HepG2 (cell line): ENCODE data around the gene TATDN3. TPM values are rescaled to one million over a fixed set of nuclear protein-coding genes. Genes with fewer than 3 reads are reported as not detected.

ENCODE experiments used
- HDAC1 ChIP-seq: sonication (generic); formaldehyde crosslinking; IDR thresholded peaks from 2 replicates; pipeline ENCODE4 v1.5.1; 2020; ENCODE audit warnings: mild to moderate bottlenecking, missing genetic modification reagents
- ISL2 ChIP-seq: sonication (generic); formaldehyde crosslinking; IDR thresholded peaks from 2 replicates; pipeline ENCODE4 v1.5.0; 2020; ENCODE audit warnings: missing genetic modification reagents
- JARID2 ChIP-seq: sonication (generic); formaldehyde crosslinking; IDR thresholded peaks from 2 replicates; pipeline ENCODE4 v1.8.1; 2023; ENCODE audit warnings: missing genetic modification reagents, inconsistent platforms; ENCODE audit not compliant: insufficient replicate concordance
- KLF6 ChIP-seq: IDR thresholded peaks from 2 replicates; pipeline ENCODE4 v1.8.0; 2016; ENCODE audit warnings: missing biosample characterization, missing genetic modification reagents
- MAFK ChIP-seq, 2 experiments: IDR thresholded peaks in 1 of 2; conservative IDR thresholded peaks in 1 of 2; 2 replicates each; pipeline ENCODE4 v1.6.1; 2011; ENCODE audit warnings: improper control_type of control experiment in 2 of 2, low read length in 2 of 2
- SP4 ChIP-seq: sonication (generic); formaldehyde crosslinking; IDR thresholded peaks from 2 replicates; pipeline ENCODE4 v1.8.1; 2023; ENCODE audit warnings: mild to moderate bottlenecking, missing genetic modification reagents
- ZBTB42 ChIP-seq: sonication (generic); formaldehyde crosslinking; IDR thresholded peaks from 2 replicates; pipeline ENCODE4 v1.5.0; 2020; ENCODE audit warnings: mild to moderate bottlenecking, missing genetic modification reagents
- ZNF225 ChIP-seq: sonication (generic); formaldehyde crosslinking; IDR thresholded peaks from 2 replicates; pipeline ENCODE4 v1.4.0; 2020; ENCODE audit warnings: mild to moderate bottlenecking, missing genetic modification reagents
- ZNF879 ChIP-seq: sonication (generic); formaldehyde crosslinking; IDR thresholded peaks from 2 replicates; pipeline ENCODE4 v1.8.1; 2023; ENCODE audit warnings: missing genetic modification reagents
- ZSCAN29 ChIP-seq: sonication (generic); formaldehyde crosslinking; conservative IDR thresholded peaks from 2 replicates; pipeline ENCODE4 v1.4.0; 2020; ENCODE audit warnings: mild to moderate bottlenecking, missing genetic modification reagents
- polyA plus RNA-seq, 8 experiments: library from polyadenylated mRNA; depleted of rRNA in 3 of 8; stranded (reverse) in 7 of 8; unstranded in 1 of 8; fragments of >200 nt; fragmentation: Illumina TruSeq in 4 of 8; extraction: Trizol in 4 of 8; gene quantifications; 2 replicates each; pipeline versions ENCODE4 v1.2.1 to v1.2.3, GENCODE V29; 2011 to 2016; ENCODE audit warnings: low read depth in 4 of 8, missing spikeins in 1 of 8, mixed read lengths in 1 of 8; ENCODE audit not compliant: insufficient read depth in 1 of 8
- total RNA-seq, 5 experiments: library from RNA; depleted of rRNA; stranded (reverse); fragments of >200 nt; fragmentation: Illumina TruSeq; extraction: Trizol; gene quantifications; 2 replicates each; pipeline ENCODE4 v1.2.3, GENCODE V29; 2016; ENCODE audit warnings: low read depth in 1 of 5
- TF ChIP-seq, protein P1 (sequence below): sonication (generic); formaldehyde crosslinking; IDR thresholded peaks from 2 replicates; pipeline ENCODE4 v1.4.0; 2020; ENCODE audit warnings: missing genetic modification reagents; ENCODE audit errors: not compliant biosample characterization
- TF ChIP-seq, protein P2 (sequence below): sonication (generic); formaldehyde crosslinking; IDR thresholded peaks from 2 replicates; pipeline ENCODE4 v1.5.0; 2020; ENCODE audit warnings: mild to moderate bottlenecking, missing genetic modification reagents, borderline replicate concordance
- TF ChIP-seq, protein P3 (sequence below): sonication (generic); formaldehyde crosslinking; conservative IDR thresholded peaks from 2 replicates; pipeline ENCODE4 v1.5.0; 2020; ENCODE audit warnings: missing genetic modification reagents
- TF ChIP-seq, protein P4 (sequence below): sonication (generic); formaldehyde crosslinking; IDR thresholded peaks from 2 replicates; pipeline ENCODE4 v1.8.0; 2022; ENCODE audit warnings: mild to moderate bottlenecking, missing genetic modification reagents; ENCODE audit not compliant: insufficient replicate concordance
- TF ChIP-seq, protein P5 (sequence below): IDR thresholded peaks from 2 replicates; pipeline ENCODE4 v1.6.1; 2016; ENCODE audit warnings: mild to moderate bottlenecking, missing biosample characterization, missing genetic modification reagents

TATDN3 gene
- total and polyA plus RNA-seq, 2 of the 13 experiments (the other 11 are each of a cell fraction or from before 2014, with no cell fraction given), result 7.3 to 8.6 TPM

DNA sequence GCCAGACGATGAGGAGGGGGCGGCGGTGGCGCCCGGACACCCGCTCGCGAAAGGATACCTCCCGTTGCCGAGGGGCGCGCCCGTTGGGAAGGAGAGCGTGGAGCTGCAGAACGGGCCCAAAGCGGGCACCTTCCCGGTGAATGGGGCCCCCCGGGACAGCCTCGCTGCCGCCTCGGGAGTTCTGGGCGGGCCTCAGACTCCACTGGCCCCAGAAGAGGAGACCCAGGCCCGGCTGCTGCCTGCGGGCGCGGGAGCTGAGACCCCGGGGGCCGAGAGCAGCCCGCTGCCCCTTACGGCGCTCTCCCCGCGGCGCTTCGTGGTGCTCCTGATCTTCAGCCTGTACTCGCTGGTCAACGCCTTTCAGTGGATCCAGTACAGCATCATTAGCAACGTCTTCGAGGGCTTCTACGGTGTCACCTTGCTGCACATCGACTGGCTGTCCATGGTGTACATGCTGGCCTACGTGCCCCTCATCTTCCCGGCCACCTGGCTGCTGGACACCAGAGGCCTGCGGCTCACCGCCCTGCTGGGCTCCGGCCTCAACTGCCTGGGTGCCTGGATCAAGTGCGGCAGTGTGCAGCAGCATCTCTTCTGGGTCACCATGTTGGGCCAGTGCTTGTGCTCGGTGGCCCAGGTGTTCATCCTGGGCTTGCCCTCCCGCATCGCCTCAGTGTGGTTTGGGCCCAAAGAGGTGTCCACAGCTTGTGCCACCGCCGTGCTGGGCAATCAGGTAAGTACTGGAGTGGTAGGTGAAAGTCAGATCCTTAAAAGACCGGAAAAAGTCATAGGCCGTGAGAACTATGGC, 67.0 kb downstream of the TATDN3 start (continued):
- no peak for TF ChIP-seq SP4
- no peak for TF ChIP-seq MAFK (conservative IDR thresholded peaks at IDR 0.05 in 1 of 2, IDR thresholded peaks at IDR 0.05 in 1 of 2; ENCODE audit: low read length in 2 of 2)
- TF ChIP-seq ZNF225 (CRISPR knock-in tag), result no peak
- TF ChIP-seq, protein P1, sequence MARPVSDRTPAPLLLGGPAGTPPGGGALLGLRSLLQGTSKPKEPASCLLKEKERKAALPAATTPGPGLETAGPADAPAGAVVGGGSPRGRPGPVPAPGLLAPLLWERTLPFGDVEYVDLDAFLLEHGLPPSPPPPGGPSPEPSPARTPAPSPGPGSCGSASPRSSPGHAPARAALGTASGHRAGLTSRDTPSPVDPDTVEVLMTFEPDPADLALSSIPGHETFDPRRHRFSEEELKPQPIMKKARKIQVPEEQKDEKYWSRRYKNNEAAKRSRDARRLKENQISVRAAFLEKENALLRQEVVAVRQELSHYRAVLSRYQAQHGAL, result peak; percentile 32
- TF ChIP-seq, protein P2, sequence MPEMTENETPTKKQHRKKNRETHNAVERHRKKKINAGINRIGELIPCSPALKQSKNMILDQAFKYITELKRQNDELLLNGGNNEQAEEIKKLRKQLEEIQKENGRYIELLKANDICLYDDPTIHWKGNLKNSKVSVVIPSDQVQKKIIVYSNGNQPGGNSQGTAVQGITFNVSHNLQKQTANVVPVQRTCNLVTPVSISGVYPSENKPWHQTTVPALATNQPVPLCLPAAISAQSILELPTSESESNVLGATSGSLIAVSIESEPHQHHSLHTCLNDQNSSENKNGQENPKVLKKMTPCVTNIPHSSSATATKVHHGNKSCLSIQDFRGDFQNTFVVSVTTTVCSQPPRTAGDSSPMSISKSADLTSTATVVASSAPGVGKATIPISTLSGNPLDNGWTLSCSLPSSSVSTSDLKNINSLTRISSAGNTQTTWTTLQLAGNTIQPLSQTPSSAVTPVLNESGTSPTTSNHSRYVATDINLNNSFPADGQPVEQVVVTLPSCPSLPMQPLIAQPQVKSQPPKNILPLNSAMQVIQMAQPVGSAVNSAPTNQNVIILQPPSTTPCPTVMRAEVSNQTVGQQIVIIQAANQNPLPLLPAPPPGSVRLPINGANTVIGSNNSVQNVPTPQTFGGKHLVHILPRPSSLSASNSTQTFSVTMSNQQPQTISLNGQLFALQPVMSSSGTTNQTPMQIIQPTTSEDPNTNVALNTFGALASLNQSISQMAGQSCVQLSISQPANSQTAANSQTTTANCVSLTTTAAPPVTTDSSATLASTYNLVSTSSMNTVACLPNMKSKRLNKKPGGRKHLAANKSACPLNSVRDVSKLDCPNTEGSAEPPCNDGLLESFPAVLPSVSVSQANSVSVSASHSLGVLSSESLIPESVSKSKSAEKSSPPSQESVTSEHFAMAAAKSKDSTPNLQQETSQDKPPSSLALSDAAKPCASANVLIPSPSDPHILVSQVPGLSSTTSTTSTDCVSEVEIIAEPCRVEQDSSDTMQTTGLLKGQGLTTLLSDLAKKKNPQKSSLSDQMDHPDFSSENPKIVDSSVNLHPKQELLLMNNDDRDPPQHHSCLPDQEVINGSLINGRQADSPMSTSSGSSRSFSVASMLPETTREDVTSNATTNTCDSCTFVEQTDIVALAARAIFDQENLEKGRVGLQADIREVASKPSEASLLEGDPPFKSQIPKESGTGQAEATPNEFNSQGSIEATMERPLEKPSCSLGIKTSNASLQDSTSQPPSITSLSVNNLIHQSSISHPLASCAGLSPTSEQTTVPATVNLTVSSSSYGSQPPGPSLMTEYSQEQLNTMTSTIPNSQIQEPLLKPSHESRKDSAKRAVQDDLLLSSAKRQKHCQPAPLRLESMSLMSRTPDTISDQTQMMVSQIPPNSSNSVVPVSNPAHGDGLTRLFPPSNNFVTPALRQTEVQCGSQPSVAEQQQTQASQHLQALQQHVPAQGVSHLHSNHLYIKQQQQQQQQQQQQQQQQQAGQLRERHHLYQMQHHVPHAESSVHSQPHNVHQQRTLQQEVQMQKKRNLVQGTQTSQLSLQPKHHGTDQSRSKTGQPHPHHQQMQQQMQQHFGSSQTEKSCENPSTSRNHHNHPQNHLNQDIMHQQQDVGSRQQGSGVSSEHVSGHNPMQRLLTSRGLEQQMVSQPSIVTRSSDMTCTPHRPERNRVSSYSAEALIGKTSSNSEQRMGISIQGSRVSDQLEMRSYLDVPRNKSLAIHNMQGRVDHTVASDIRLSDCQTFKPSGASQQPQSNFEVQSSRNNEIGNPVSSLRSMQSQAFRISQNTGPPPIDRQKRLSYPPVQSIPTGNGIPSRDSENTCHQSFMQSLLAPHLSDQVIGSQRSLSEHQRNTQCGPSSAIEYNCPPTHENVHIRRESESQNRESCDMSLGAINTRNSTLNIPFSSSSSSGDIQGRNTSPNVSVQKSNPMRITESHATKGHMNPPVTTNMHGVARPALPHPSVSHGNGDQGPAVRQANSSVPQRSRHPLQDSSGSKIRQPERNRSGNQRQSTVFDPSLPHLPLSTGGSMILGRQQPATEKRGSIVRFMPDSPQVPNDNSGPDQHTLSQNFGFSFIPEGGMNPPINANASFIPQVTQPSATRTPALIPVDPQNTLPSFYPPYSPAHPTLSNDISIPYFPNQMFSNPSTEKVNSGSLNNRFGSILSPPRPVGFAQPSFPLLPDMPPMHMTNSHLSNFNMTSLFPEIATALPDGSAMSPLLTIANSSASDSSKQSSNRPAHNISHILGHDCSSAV (CRISPR knock-in tag), result no peak
- TF ChIP-seq, protein P3, sequence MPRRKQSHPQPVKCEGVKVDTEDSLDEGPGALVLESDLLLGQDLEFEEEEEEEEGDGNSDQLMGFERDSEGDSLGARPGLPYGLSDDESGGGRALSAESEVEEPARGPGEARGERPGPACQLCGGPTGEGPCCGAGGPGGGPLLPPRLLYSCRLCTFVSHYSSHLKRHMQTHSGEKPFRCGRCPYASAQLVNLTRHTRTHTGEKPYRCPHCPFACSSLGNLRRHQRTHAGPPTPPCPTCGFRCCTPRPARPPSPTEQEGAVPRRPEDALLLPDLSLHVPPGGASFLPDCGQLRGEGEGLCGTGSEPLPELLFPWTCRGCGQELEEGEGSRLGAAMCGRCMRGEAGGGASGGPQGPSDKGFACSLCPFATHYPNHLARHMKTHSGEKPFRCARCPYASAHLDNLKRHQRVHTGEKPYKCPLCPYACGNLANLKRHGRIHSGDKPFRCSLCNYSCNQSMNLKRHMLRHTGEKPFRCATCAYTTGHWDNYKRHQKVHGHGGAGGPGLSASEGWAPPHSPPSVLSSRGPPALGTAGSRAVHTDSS (CRISPR knock-in tag), result no peak
- no peak for TF ChIP-seq KLF6 (CRISPR knock-in tag)
- TF ChIP-seq, protein P4, sequence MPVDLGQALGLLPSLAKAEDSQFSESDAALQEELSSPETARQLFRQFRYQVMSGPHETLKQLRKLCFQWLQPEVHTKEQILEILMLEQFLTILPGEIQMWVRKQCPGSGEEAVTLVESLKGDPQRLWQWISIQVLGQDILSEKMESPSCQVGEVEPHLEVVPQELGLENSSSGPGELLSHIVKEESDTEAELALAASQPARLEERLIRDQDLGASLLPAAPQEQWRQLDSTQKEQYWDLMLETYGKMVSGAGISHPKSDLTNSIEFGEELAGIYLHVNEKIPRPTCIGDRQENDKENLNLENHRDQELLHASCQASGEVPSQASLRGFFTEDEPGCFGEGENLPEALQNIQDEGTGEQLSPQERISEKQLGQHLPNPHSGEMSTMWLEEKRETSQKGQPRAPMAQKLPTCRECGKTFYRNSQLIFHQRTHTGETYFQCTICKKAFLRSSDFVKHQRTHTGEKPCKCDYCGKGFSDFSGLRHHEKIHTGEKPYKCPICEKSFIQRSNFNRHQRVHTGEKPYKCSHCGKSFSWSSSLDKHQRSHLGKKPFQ, result peak; percentile 8
- TF ChIP-seq ZSCAN29, result no peak
- TF ChIP-seq ZNF879 (CRISPR knock-in tag), result no peak
- TF ChIP-seq JARID2 (CRISPR knock-in tag), result no peak
- 0 out of 2 replicates have a peak, but pooled peaks have one; percentile 22 for TF ChIP-seq HDAC1 (CRISPR knock-in tag)
- TF ChIP-seq, protein P5, sequence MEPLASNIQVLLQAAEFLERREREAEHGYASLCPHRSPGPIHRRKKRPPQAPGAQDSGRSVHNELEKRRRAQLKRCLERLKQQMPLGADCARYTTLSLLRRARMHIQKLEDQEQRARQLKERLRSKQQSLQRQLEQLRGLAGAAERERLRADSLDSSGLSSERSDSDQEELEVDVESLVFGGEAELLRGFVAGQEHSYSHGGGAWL, result 0 out of 2 replicates have a peak, but pooled peaks have one; percentile 22
- no peak for TF ChIP-seq ZBTB42 (CRISPR knock-in tag)
- TF ChIP-seq ISL2, result no peak
